ENCODE measurements around the gene TUBG2. TPM values are rescaled to one million over a fixed set of nuclear protein-coding genes. Genes with fewer than 3 reads are reported as not detected.

The TUBG2 gene
- polyA plus RNA-seq, 1 donor (not counting 4 experiments of a cell fraction or from before 2014, with no cell fraction given) = 14.5 TPM

DNA sequence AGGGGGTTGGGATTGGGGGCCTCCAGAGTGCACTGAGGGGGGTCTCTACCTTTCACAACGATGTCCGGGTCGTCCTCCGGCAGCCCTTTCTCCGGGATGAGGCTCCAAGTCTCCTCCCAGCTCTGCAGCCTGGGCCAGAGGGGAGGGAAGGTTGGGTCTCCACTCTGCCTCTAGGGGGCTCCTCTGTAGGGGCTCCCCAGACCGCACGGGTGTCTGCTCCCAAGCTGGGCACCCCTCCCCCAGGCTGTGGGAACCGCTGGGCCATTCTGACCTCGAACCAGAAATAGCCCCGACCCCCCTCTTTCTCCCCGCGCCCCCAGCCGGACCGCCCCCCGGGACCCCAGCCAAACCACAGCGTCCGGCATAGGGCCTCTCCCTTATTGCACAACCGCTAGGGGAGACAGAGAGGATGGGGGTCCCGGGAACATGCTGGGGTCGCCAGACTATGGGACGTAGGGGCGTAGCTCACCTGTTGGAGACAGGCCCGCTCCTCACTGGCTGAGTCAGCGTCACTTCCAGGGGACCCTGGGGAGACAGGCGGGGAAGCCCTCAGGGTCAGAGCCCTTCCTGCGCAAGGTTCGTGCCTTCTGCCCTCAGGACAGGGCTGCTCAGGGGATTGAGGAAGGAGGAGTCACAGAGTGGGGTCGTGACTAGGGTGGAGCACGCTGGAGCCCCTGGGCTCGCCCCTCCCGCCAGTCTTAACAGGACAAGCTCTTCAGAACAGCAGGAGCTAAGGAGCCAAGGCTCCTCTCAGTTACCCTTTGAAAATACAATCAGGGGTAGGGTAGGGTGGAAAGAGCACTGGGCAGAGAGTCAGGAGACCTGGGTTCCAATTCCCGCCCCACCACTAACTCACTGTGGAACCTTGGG, 15.0 kb downstream of the TUBG2 start:
- Histone ChIP-seq H2AFZ (ENCODE audit: control insufficient read depth, low read length) (no peak overlapping the region), H3K27ac (ENCODE audit: control insufficient read depth, insufficient read depth, low read length) (no peak overlapping the region), H3K9me1 (ENCODE audit: control insufficient read depth, extremely low read depth, insufficient read depth, low read length) (peaks cover 4% of the 10 kb centered on the region), H3K4me3 (ENCODE audit: control insufficient read depth in 2 of 3, extremely low read depth in 1 of 3, insufficient read depth in 2 of 3, low read depth in 1 of 3, low read length in 3 of 3) (peak overlapping the region; percentile 48 to 93 (median 92)), H3K4me2 (ENCODE audit: control insufficient read depth, extremely low read depth, insufficient read depth, low read depth, low read length) (peak overlapping the region; percentile 91), H3K9me3 (ENCODE audit: control insufficient read depth, low read depth, low read length) (no peaks in the 10 kb centered on the region), H3K79me2 (ENCODE audit: control insufficient read depth, insufficient read depth, low read length) (peaks cover 16% of the 10 kb centered on the region), H3K9ac (ENCODE audit: control insufficient read depth, extremely low read depth, insufficient read depth, low read length) (peak overlapping the region; percentile 22), H3K36me3 (ENCODE audit: control insufficient read depth in 2 of 2, extremely low read depth in 1 of 2, insufficient read depth in 2 of 2, low read length in 2 of 2) (peaks cover 23 to 25% of the 10 kb centered on the region in 2 experiments), H3K4me1 (ENCODE audit: control insufficient read depth, extremely low read depth, insufficient read depth, low read length) (peaks cover 58% of the 10 kb centered on the region), H4K20me1 (ENCODE audit: control insufficient read depth, extremely low read depth, insufficient read depth, low read length) (peaks cover 6% of the 10 kb centered on the region), H3K27me3 (ENCODE audit: control insufficient read depth, extremely low read depth, insufficient read depth, low read length) (no peaks in the 10 kb centered on the region)
- TF ChIP-seq EZH2 (IDR thresholded peaks at IDR 0.05; ENCODE audit: low read length) = no peak
- TF ChIP-seq, protein P1, sequence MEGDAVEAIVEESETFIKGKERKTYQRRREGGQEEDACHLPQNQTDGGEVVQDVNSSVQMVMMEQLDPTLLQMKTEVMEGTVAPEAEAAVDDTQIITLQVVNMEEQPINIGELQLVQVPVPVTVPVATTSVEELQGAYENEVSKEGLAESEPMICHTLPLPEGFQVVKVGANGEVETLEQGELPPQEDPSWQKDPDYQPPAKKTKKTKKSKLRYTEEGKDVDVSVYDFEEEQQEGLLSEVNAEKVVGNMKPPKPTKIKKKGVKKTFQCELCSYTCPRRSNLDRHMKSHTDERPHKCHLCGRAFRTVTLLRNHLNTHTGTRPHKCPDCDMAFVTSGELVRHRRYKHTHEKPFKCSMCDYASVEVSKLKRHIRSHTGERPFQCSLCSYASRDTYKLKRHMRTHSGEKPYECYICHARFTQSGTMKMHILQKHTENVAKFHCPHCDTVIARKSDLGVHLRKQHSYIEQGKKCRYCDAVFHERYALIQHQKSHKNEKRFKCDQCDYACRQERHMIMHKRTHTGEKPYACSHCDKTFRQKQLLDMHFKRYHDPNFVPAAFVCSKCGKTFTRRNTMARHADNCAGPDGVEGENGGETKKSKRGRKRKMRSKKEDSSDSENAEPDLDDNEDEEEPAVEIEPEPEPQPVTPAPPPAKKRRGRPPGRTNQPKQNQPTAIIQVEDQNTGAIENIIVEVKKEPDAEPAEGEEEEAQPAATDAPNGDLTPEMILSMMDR (optimal IDR thresholded peaks at IDR 0.05 in 1 of 3, IDR thresholded peaks at IDR 0.05 in 1 of 3, conservative IDR thresholded peaks at IDR 0.05 in 1 of 3; ENCODE audit: extremely low read depth in 1 of 3, insufficient read depth in 2 of 3, low read length in 3 of 3) = peak; percentile 34 to 62 (median 40)
- dilution Hi-C loops (cut with MboI; ENCODE audit: extremely low pct_ligation_motif_present, low sequenced_read_pairs) = no loop called here
- DNase-seq (ENCODE audit: low read depth, low spot score) = no peak
- no peak for FAIRE-seq

DNA sequence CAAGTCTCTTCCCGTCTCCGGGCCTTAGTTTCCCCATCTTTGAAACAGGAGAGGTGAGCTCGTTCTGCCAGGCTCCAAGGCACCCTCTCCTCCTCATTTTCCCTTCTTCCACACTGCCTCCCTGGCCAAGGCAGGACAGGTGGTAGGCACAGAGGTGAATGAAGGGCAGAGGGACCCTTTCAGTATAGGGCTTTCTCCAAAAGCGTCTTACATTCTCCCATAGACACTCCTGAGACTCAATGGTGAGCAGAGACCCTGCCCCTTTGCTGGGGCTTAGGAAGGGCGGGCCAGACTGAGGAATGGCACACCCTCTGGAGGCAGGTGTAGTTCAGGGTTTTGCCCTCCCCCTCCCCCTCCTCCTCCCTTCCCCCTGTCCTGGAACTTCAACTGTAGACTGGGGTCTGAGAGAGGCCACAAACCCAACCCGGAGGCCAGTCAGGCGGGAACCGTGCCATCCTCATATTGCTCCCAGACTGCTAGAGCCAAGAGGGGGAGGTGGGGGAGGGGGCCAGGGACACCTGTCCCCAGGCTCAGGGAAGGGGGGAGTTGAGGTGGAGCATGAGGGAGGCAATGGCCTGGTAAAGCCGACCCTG, 15.8 kb downstream of the TUBG2 start:
- Histone ChIP-seq H3K4me2 (ENCODE audit: control insufficient read depth, extremely low read depth, insufficient read depth, low read depth, low read length) (peak overlapping the region; percentile 91), H3K79me2 (ENCODE audit: control insufficient read depth, insufficient read depth, low read length) (peaks cover 16% of the 10 kb centered on the region), H4K20me1 (ENCODE audit: control insufficient read depth, extremely low read depth, insufficient read depth, low read length) (peaks cover 6% of the 10 kb centered on the region), H3K27me3 (ENCODE audit: control insufficient read depth, extremely low read depth, insufficient read depth, low read length) (no peaks in the 10 kb centered on the region), H3K27ac (ENCODE audit: control insufficient read depth, insufficient read depth, low read length) (no peak overlapping the region), H3K9me1 (ENCODE audit: control insufficient read depth, extremely low read depth, insufficient read depth, low read length) (peaks cover 4% of the 10 kb centered on the region), H3K9ac (ENCODE audit: control insufficient read depth, extremely low read depth, insufficient read depth, low read length) (peak overlapping the region; percentile 22), H2AFZ (ENCODE audit: control insufficient read depth, low read length) (no peak overlapping the region), H3K4me1 (ENCODE audit: control insufficient read depth, extremely low read depth, insufficient read depth, low read length) (peaks cover 64% of the 10 kb centered on the region), H3K9me3 (ENCODE audit: control insufficient read depth, low read depth, low read length) (no peaks in the 10 kb centered on the region), H3K4me3 (ENCODE audit: control insufficient read depth in 2 of 3, extremely low read depth in 1 of 3, insufficient read depth in 2 of 3, low read depth in 1 of 3, low read length in 3 of 3) (peak overlapping the region; percentile 92 to 93 (median 92)), H3K36me3 (ENCODE audit: control insufficient read depth in 2 of 2, extremely low read depth in 1 of 2, insufficient read depth in 2 of 2, low read length in 2 of 2) (peaks cover 19 to 21% of the 10 kb centered on the region in 2 experiments)
- DNase-seq (ENCODE audit: low read depth, low spot score) (no peak), FAIRE-seq (no peak)
- TF ChIP-seq EZH2 (IDR thresholded peaks at IDR 0.05; ENCODE audit: low read length) = no peak
- TF ChIP-seq, protein P1 (optimal IDR thresholded peaks at IDR 0.05 in 1 of 3, IDR thresholded peaks at IDR 0.05 in 1 of 3, conservative IDR thresholded peaks at IDR 0.05 in 1 of 3; ENCODE audit: extremely low read depth in 1 of 3, insufficient read depth in 2 of 3, low read length in 3 of 3) = no peak
- dilution Hi-C loops (cut with MboI; ENCODE audit: extremely low pct_ligation_motif_present, low sequenced_read_pairs) = no loop called here

Data from keratinocyte (primary cell).